H9 (cell line): Measurements from ENCODE around the gene FHL1. TPM values are rescaled to one million over a fixed set of nuclear protein-coding genes. Genes with fewer than 3 reads are reported as not detected.

ENCODE experiments used
- DNase-seq: peaks from one replicate; pipeline ENCODE4 v3.0.0-alpha.2; 2017
- H2AFZ ChIP-seq: one replicate; pipeline ENCODE4 v1.6.1; 2013; ENCODE audit warnings: mild to moderate bottlenecking, low read length, control low read depth, moderate library complexity
- H2AK5ac ChIP-seq: 2 replicates; pipeline ENCODE4 v1.6.1; 2013; ENCODE audit warnings: low read length, control low read depth, mixed read lengths; ENCODE audit not compliant: insufficient read length
- H2BK120ac ChIP-seq: one replicate; pipeline ENCODE4 v1.6.1; 2013; ENCODE audit warnings: low read depth, mild to moderate bottlenecking, low read length, control low read depth, inconsistent platforms; ENCODE audit not compliant: poor library complexity, severe bottlenecking
- H2BK12ac ChIP-seq: 2 replicates; pipeline ENCODE4 v1.6.1; 2013; ENCODE audit warnings: low read length, control low read depth, mixed read lengths, low read depth; ENCODE audit not compliant: insufficient read length
- H2BK15ac ChIP-seq: 2 replicates; pipeline ENCODE4 v1.6.1; 2013; ENCODE audit warnings: low read depth, low read length, control low read depth
- H2BK20ac ChIP-seq: one replicate; pipeline ENCODE4 v1.6.1; 2013; ENCODE audit warnings: low read depth, mild to moderate bottlenecking, low read length, control low read depth, inconsistent platforms; ENCODE audit not compliant: poor library complexity, severe bottlenecking
- H2BK5ac ChIP-seq: 2 replicates; pipeline ENCODE4 v1.6.1; 2013; ENCODE audit warnings: low read length, control low read depth, mixed read lengths; ENCODE audit not compliant: insufficient read length
- H3K14ac ChIP-seq: 2 replicates; pipeline ENCODE4 v1.6.1; 2013; ENCODE audit warnings: low read length, control low read depth; ENCODE audit not compliant: insufficient read depth
- H3K18ac ChIP-seq: 2 replicates; pipeline ENCODE4 v1.6.1; 2013; ENCODE audit warnings: low read depth, mild to moderate bottlenecking, mixed read lengths, low read length, control low read depth; ENCODE audit not compliant: insufficient read length
- H3K23ac ChIP-seq: 2 replicates; pipeline ENCODE4 v1.6.1; 2013; ENCODE audit warnings: low read length, control low read depth, mixed read lengths, low read depth; ENCODE audit not compliant: insufficient read length
- H3K23me2 ChIP-seq: 2 replicates; pipeline ENCODE4 v1.6.1; 2013; ENCODE audit warnings: low read depth, mild to moderate bottlenecking, mixed read lengths, low read length, control low read depth; ENCODE audit not compliant: insufficient read length, poor library complexity, severe bottlenecking
- H3K27ac ChIP-seq: 2 replicates; pipeline ENCODE4 v1.5.1; 2013; ENCODE audit warnings: low read length, control low read depth, mixed read lengths, low read depth; ENCODE audit not compliant: insufficient read length
- H3K27me3 ChIP-seq: 2 replicates; pipeline ENCODE4 v1.6.1; 2013; ENCODE audit warnings: low read length, control low read depth, inconsistent platforms; ENCODE audit not compliant: insufficient read depth
- H3K4ac ChIP-seq: 2 replicates; pipeline ENCODE4 v1.6.1; 2013; ENCODE audit warnings: low read depth, mild to moderate bottlenecking, control low read depth, inconsistent platforms, low read length, moderate library complexity
- H3K4me1 ChIP-seq: 2 replicates; pipeline ENCODE4 v1.6.1; 2013; ENCODE audit warnings: low read length, control low read depth, inconsistent platforms; ENCODE audit not compliant: insufficient read depth
- H3K4me2 ChIP-seq: 2 replicates; pipeline ENCODE4 v1.6.1; 2013; ENCODE audit warnings: low read length, control low read depth, mixed read lengths; ENCODE audit not compliant: insufficient read length, insufficient read depth
- H3K56ac ChIP-seq: 2 replicates; pipeline ENCODE4 v1.6.1; 2013; ENCODE audit warnings: low read depth, mild to moderate bottlenecking, mixed read lengths, low read length, control low read depth; ENCODE audit not compliant: insufficient read length
- H3K79me1 ChIP-seq: 2 replicates; pipeline ENCODE4 v1.6.1; 2013; ENCODE audit warnings: low read depth, mild to moderate bottlenecking, moderate library complexity, low read length, control low read depth, inconsistent platforms; ENCODE audit not compliant: insufficient read depth, poor library complexity, severe bottlenecking
- H3K79me2 ChIP-seq: 2 replicates; pipeline ENCODE4 v1.6.1; 2013; ENCODE audit warnings: low read length, control low read depth, inconsistent platforms; ENCODE audit not compliant: insufficient read depth
- H3K9ac ChIP-seq: 2 replicates; pipeline ENCODE4 v1.6.1; 2013; ENCODE audit warnings: low read length, control low read depth, mixed read lengths; ENCODE audit not compliant: insufficient read length; ENCODE audit errors: extremely low read depth
- H3K9me3 ChIP-seq: one replicate; pipeline ENCODE4 v1.6.1; 2013; ENCODE audit warnings: low read depth, low read length, inconsistent platforms; ENCODE audit not compliant: control insufficient read depth
- H3T11ph ChIP-seq: one replicate; pipeline ENCODE4 v1.6.1; 2013; ENCODE audit warnings: mild to moderate bottlenecking, low read length, control low read depth, inconsistent platforms
- H4K20me1 ChIP-seq: one replicate; pipeline ENCODE4 v1.6.1; 2013; ENCODE audit not compliant: control insufficient read depth, insufficient read length, insufficient read depth
- H4K5ac ChIP-seq: 2 replicates; pipeline ENCODE4 v1.6.1; 2013; ENCODE audit warnings: low read depth, mild to moderate bottlenecking, mixed read lengths, low read length, control low read depth; ENCODE audit not compliant: insufficient read length
- H4K8ac ChIP-seq: replicated peaks from 2 replicates; pipeline ENCODE4 v1.6.1; 2013; ENCODE audit warnings: low read length, control low read depth, mixed read lengths, low read depth; ENCODE audit not compliant: insufficient read length
- H4K91ac ChIP-seq: 2 replicates; pipeline ENCODE4 v1.6.1; 2013; ENCODE audit warnings: low read depth, mild to moderate bottlenecking, moderate library complexity, mixed read lengths, low read length, control low read depth; ENCODE audit not compliant: insufficient read length
- H3K27ac Mint-ChIP-seq, 3 experiments: 2 replicates in 2 of 3; 3 replicates in 1 of 3; pipeline ENCODE4 v1.8.0; 2020 to 2021; ENCODE audit warnings: mixed read lengths in 3 of 3, mild to moderate bottlenecking in 1 of 3, moderate library complexity in 1 of 3
- H3K27me3 Mint-ChIP-seq: 2 replicates; pipeline ENCODE4 v1.8.0; 2021; ENCODE audit warnings: low read depth, mild to moderate bottlenecking, moderate library complexity, mixed read lengths
- H3K36me3 Mint-ChIP-seq, 3 experiments: 2 replicates in 2 of 3; 3 replicates in 1 of 3; pipeline ENCODE4 v1.8.0; 2020 to 2021; ENCODE audit warnings: low read depth in 3 of 3, mixed read lengths in 3 of 3; ENCODE audit not compliant: insufficient read depth in 1 of 3
- H3K4me1 Mint-ChIP-seq, 2 experiments: 2 replicates each; pipeline ENCODE4 v1.8.0; 2020; ENCODE audit warnings: mixed read lengths in 2 of 2
- H3K4me3 Mint-ChIP-seq, 2 experiments: 2 replicates in 1 of 2; 3 replicates in 1 of 2; pipeline ENCODE4 v1.8.0; 2020 to 2021; ENCODE audit warnings: mild to moderate bottlenecking in 2 of 2, mixed read lengths in 2 of 2, moderate library complexity in 1 of 2
- H3K9me3 Mint-ChIP-seq, 2 experiments: 2 replicates in 1 of 2; 3 replicates in 1 of 2; pipeline ENCODE4 v1.8.0; 2020; ENCODE audit warnings: mild to moderate bottlenecking in 2 of 2, mixed read lengths in 2 of 2, moderate library complexity in 1 of 2
- CTCF ChIP-seq: fragments of 200-600 bp; sonication (generic); conservative IDR thresholded peaks from 3 replicates; pipeline ENCODE4 v1.8.0; 2021; ENCODE audit warnings: antibody characterized with exemption, mild to moderate bottlenecking
- WGBS: extraction: QIAGEN DNeasy Blood & Tissue Kit; methylation state at CpG from one replicate; pipeline ENCODE4 v1.1.7; 2013; ENCODE audit warnings: missing lambda C conversion rate, low lambda C conversion rate, mixed read lengths; ENCODE audit not compliant: insufficient read length; ENCODE audit errors: extremely low coverage; 5-methylcytosine and 5-hydroxymethylcytosine counted together
- total RNA-seq: library from RNA; stranded (reverse); gene quantifications from 2 replicates; pipeline ENCODE4 v1.2.1, GENCODE V29; 2021

Gene FHL1
- total RNA-seq, 1 experiment from 2014 or later, result 20.0 TPM

GRCh38 chrX:136143711-136144110 lies 3.6 kb upstream of the FHL1 start:
- no peaks in the 10 kb centered on the region for H4K20me1 ChIP-seq
- H2BK12ac ChIP-seq, result no peak overlapping the region
- no peak overlapping the region for H4K8ac ChIP-seq
- H3K4me3 Mint-ChIP-seq, result no peak overlapping the region
- no peak overlapping the region for H3K23ac ChIP-seq
- no peak overlapping the region for H2BK5ac ChIP-seq
- H3K9me3 Mint-ChIP-seq, result peaks cover 56 to 73% of the 10 kb centered on the region in 2 experiments
- H2AK5ac ChIP-seq, result no peak overlapping the region
- H3K4me2 ChIP-seq, result no peak overlapping the region
- DNase-seq, result no peak
- no peaks in the 10 kb centered on the region for H3K79me1 ChIP-seq
- H3K36me3 Mint-ChIP-seq, result peaks cover 0 to 5% (median 5%) of the 10 kb centered on the region in 3 experiments; a peak in 4 of 7 replicates
- peaks cover 4 to 13% of the 10 kb centered on the region in 2 experiments for H3K4me1 Mint-ChIP-seq
- no peak overlapping the region for H2BK120ac ChIP-seq
- no peak overlapping the region for H3K27ac Mint-ChIP-seq
- no peak overlapping the region for H2BK15ac ChIP-seq
- H2AFZ ChIP-seq, result no peak overlapping the region
- no peaks in the 10 kb centered on the region for H3K4me1 ChIP-seq
- no peak for TF ChIP-seq CTCF
- H3K27me3 Mint-ChIP-seq, result peaks cover 44% of the 10 kb centered on the region
- H3K27me3 ChIP-seq, result peaks cover 2% of the 10 kb centered on the region; the same call in 1 of the 2 replicates
- H3K27ac ChIP-seq, result no peak overlapping the region
- no peaks in the 10 kb centered on the region for H3K79me2 ChIP-seq
- H4K91ac ChIP-seq, result no peak overlapping the region
- no peak overlapping the region for H3K4ac ChIP-seq
- no peak overlapping the region for H3K18ac ChIP-seq
- H3T11ph ChIP-seq, result no peak overlapping the region
- no peak overlapping the region for H4K5ac ChIP-seq
- no peak overlapping the region for H3K14ac ChIP-seq
- H3K56ac ChIP-seq, result no peak overlapping the region
- H3K9me3 ChIP-seq, result peaks cover 34% of the 10 kb centered on the region
- no peaks in the 10 kb centered on the region for H3K23me2 ChIP-seq
- WGBS, result no CpG with 5 or more reads among the region's 8 CpGs
- no peak overlapping the region for H2BK20ac ChIP-seq
- H3K9ac ChIP-seq, result no peak overlapping the region
